NCI-H69 (cell line): ENCODE measurements around the gene INO80C.

Experiments
- DNase-seq: peaks from one replicate; lab custom pipeline; 2025; lab: John Stamatoyannopoulos, UW

The INO80C gene

DNA sequence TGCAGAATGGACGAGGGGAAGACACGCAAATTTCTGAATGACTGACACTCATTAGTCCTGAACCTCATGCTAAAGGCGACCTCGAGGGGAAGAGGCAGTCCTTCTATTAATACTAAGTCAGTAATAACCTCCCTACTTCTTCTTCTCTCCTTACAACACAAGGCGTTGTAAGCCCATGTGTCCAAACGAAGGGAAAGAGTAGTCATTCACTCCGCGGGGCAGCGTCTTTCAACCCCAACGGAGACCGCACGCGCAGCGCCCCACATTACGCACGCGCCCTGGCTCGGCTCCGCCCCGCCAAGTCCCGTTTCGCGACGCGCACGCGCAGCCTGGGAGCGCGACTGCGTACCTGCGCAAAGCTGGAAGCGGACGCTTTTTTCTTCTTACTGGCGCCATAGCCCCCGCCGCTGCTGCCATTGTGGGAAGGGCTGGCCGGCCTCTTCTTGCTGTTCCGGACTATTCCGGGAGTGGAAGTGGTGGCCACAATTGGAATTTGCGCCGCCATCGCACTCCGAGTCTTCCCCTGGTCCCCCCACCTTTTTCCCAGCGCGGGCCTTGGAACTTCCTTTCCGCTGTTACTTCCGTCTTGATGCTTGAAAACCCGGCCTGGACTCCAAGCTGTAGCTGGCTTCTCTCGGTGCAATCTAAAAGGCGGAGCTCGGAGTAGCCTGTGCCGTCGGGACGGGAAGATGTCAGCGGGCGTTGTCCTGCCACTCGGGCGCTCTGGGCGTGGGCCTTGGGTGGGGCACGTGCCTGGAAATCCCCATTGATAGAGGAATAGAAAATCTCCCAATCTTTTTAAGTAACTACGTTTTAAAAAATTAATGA lies at the start of gene INO80C:
Gene INO80C (minus strand): TSS at position 591 of the 828 bp plus-strand sequence. CDS start 86 bp downstream, at position 505.
- DNase-seq, result peak; percentile 99

- DNase-seq, result no peak
These were observed 49.3 kb upstream of the INO80C start for GRCh38 chr18:35547008-35547605.

- no peak for DNase-seq
These were observed 44.6 kb upstream of the INO80C start for GRCh38 chr18:35542356-35542755.

DNA sequence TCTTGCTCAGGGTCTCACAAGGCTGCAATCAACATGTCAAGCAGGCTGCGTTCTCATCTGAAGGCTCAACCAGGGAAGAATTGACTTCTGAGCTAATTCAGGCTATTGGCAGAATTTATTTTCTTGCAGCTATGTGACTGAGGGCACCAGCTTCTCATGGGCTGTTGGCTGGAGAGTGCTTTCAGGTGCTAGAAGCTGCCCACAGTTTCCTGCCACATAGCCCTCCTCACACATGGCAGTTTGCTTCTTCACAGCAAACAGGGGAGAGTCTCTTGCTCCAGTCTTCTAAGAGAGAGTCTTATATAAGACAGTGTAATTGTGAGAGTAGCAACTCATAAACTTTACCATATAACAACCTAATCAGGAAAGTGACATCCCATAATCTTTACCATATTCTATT lies 37.5 kb upstream of the INO80C start:
- DNase-seq, result no peak

DNA sequence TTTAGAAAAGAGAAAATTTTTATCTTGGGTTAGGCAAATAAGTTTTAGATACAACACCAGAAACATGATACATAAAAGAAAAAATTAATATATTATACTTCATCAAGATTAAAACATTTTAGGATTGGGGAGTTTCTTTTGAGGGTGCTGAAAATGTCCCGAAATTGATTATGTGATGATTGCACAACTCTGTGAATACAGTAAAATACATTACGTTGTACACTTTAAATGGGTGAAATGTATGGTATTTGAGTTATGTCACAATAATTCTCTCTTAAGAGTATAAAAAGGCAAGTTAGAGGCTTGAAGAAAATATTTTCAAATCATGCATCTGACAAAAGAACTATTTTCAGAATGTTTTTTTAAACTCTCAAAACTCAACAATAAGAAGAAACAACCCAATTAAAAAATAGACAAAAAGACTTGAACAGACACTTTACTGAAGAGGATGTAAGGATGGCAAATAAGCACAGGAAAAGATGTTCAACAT lies 36.2 kb upstream of the INO80C start:
- DNase-seq, result no peak

- DNase-seq, result no peak
These were observed 31.1 kb upstream of the INO80C start for GRCh38 chr18:35528749-35529274.

- DNase-seq, result peak; percentile 45
These were observed 28.8 kb upstream of the INO80C start for GRCh38 chr18:35526495-35527059.

DNA sequence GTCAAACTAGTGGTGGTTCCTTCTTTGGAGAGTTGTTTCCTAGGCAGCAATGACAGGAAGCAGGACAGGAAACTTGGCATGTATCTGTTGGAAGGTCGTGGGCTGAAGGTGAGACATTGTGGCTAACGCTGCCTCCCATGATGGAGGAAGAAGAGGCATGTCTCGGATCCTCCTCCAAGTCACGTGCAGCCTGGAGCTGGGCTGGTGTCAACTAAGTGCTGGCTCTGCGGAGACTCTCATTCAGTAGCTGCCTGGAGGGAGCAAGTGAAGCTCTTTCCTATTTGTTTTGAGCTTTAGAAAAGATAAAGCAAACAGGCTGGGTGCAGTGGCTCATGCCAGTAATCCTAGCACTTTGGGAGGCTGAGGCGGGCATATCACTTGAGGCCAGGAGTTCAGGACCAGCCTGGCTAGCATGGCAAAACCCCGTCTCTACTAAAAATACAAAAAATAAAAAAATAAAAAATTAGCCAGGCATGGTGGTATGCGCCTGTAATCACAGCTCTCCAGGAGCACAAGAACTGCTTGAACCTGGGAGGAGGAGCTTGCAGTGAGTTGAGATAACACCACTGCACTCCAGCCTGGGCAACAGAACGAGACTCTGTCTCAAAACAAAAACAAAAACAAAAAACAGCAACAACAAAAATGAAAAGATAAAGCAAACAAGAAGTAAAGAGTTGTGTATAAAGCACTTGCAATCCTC lies 28.2 kb upstream of the INO80C start:
- peak; percentile 38 for DNase-seq

GRCh38 chr18:35524226-35524625 lies 26.5 kb upstream of the INO80C start:
- DNase-seq, result no peak

DNA sequence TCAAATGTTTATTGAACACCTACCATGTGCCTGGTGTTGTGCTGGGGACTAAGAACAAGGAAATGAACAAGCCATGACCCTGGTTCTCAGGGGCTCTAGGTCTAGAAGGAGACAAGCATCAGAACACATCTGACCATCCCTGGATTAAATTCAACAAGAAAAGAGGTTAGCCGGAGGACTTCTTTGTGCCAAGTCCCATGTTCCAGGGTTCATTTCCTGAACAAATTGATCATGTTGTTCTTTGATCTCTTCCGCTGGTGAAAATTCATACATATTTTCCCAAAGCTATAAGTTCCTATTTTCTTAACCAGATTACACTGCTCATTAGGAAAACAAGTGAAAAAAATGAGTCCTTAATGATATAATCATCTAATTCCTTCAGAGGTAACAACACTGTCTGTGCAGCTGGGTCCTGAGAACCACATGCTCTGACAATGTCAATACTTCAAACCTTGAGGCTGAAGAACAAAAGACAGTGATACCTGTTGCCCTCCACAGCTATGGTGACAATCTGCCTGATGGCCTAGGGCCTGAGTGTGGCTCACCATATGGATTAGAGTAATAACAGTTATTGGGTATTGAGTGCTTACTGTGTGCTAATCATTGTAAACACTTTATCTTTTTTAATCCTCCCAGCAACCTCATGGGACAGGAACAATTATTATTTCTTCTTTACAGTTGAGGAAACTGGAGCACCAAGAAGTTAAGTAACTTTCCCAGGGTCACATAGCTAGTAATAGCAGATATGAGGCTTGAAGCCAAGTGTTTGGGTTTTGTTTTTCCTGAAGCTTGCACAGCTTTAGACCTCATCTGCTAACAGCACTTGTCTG lies 24.6 kb upstream of the INO80C start:
- DNase-seq, result peak; percentile 13

GRCh38 chr18:35521133-35521532 lies 23.4 kb upstream of the INO80C start:
- DNase-seq, result no peak

GRCh38 chr18:35519148-35519899 lies 21.6 kb upstream of the INO80C start:
- no peak for DNase-seq

DNA sequence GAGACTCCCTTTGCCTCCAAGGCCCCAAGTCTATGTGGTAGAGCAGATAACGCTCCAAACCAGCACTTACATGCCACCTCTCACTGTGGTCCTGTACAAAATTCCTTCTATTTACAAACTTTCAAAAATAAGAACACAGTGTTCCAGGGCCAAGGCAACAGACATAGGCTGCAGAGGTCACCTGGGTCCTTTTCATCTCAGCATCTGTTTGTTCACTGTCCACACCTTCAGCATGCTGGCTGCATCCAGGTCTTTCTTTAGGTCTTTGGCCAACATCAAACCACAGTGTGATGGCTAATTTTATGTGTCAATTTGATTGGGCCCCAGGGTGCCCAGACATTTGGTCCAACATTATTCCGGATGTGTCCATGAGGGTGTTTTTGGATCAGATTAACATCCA lies 20.0 kb upstream of the INO80C start:
- DNase-seq, result no peak

DNA sequence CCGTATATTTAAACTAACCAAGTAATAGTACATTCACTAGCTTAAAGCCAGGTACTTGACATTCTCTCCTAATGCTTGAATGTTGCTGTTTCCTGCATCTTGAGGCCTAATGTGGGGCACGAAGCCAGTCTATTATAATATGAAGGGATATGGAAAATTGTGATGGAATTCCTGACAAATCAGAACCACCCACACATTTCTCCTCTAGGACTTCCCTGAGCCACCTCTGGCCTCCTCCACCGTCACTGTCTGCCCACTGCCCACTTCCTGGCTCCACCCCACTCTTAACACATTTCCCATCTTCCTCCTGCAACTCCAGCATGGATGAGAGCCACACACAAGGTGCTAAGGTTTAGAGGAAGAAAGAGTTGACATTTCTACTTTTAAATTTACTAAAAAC lies 19.0 kb upstream of the INO80C start:
- no peak for DNase-seq

- no peak for DNase-seq
These were observed 18.6 kb upstream of the INO80C start for GRCh38 chr18:35516351-35516750.

DNA sequence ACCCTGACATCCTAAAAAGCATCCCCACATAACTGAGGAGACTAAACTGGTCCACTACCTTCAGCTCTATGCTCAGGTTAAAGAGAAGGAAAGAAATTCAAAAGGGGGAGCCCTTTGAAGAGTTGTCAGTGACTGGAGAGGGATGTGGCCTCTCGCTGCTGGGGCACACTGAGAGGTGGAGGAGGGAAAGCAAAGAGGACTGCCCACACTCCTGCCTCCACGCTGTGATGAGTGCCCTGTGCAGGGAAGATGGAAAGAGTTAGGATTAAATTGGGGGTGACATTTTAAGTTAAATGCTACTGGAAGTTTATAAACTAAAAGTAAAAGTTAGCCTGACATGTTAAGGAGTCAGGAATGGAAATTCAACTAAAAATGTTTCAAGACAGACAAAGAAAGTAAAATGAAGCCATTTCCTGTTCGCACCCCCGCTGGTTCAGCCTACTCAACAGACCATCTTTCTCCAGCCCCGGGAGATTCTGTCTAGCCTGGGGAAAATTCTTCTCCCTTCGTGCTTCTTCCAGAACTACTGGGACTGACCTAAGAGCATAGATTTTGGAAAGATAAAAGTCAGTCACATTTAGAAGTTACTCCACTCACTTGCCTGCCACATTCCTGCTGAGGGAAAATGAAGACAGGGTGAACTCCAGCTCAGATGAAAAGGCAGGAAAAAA lies 17.8 kb upstream of the INO80C start:
- no peak for DNase-seq

- no peak for DNase-seq
These were observed 17.1 kb upstream of the INO80C start for GRCh38 chr18:35514752-35515459.

DNA sequence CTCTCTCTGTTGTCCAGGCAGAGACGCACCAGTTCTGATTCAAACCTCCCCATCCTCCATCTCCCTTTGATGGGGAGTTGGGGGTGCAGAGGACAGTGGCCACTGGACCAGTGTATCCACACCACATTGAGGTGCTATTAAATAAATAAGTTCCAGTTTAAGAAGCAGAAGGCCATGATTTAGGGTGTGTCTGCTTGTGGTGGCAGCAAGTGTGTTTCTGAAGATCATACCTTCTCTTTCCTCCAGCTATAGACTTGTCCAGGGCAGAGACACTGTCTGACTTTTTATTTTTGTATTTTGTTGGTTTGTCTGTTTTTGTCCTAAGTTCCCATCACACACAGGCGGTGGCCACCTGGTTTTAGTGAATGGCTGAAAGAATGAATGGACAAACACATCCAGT lies 16.5 kb upstream of the INO80C start:
- DNase-seq, result no peak

DNA sequence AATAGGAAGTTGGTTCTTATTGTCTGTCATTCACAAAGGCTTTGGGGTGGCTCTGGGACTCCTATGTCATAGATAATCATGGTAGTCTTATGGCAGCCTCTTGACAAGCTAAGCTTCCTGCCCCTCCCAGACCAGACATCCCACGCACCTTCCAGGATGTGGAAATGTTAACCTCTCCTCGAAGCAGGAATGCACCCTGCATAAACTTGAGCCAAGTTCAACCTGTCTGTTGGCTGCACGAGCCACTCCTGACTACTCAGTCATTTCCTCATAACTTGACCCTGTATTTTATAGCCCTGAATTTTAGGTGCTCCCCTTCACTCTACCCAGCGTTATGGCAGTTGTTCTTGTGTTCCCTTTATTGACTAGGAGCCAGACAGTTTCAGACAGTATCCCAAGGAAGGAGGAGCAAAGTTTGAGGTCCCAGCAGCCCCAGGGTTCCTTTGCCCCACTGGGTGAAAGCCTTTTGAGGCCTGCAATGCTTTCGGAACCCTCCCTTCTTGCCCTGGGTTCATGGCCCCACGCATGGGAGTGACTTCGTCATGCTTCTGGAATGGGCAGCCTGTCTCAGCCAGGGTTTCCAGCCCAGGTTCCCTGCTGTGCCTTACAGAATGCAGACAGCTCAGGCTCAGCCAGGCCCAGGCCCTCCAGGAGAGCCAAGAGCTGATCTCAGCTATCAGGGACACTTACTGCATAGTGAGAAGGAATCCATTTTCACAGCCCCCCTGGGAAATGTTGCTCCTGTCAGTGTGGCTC lies 15.6 kb upstream of the INO80C start:
- DNase-seq, result peak; percentile 22
